HepG2 (cell line): ENCODE measurements around the gene GSK3A. TPM values are rescaled to one million over a fixed set of nuclear protein-coding genes. Genes with fewer than 3 reads are reported as not detected.

Experiments
- CERS6 ChIP-seq: sonication (generic); formaldehyde crosslinking; IDR thresholded peaks from 2 replicates; pipeline ENCODE4 v1.5.0; 2020; ENCODE audit warnings: missing genetic modification reagents
- E2F2 ChIP-seq: sonication (generic); formaldehyde crosslinking; IDR thresholded peaks from 2 replicates; pipeline ENCODE4 v1.4.0; 2020; ENCODE audit warnings: missing genetic modification reagents, borderline replicate concordance
- FLYWCH1 ChIP-seq: sonication (generic); formaldehyde crosslinking; IDR thresholded peaks from 2 replicates; pipeline ENCODE4 v1.8.1; 2023; ENCODE audit warnings: mild to moderate bottlenecking, missing genetic modification reagents
- FOXO1 ChIP-seq: sonication (generic); formaldehyde crosslinking; IDR thresholded peaks from 2 replicates; pipeline ENCODE4 v1.4.0; 2020; ENCODE audit warnings: missing genetic modification reagents
- HBP1 ChIP-seq: IDR thresholded peaks from 2 replicates; pipeline ENCODE4 v1.6.1; 2016; ENCODE audit warnings: low read depth, control low read depth
- HNRNPLL ChIP-seq: fragments of 200-400 bp; formaldehyde crosslinking; IDR thresholded peaks from 2 replicates; pipeline ENCODE4 v1.6.1; 2017; ENCODE audit warnings: mild to moderate bottlenecking, low read depth, low read length; ENCODE audit not compliant: poor library complexity, severe bottlenecking
- MAF1 ChIP-seq: sonication (generic); formaldehyde crosslinking; IDR thresholded peaks from 2 replicates; pipeline ENCODE4 v1.5.0; 2020; ENCODE audit warnings: missing genetic modification reagents, borderline replicate concordance
- MBNL3 ChIP-seq: fragments of 250-450 bp; sonication (Bioruptor Pico); conservative IDR thresholded peaks from 2 replicates; pipeline ENCODE4 v1.8.0; 2022; ENCODE audit warnings: mild to moderate bottlenecking, inconsistent platforms
- RAD51 ChIP-seq: fragments of 450-650 bp; IDR thresholded peaks from 2 replicates; pipeline ENCODE4 v1.6.1; 2016; ENCODE audit warnings: borderline replicate concordance
- RFXANK ChIP-seq: IDR thresholded peaks from 2 replicates; pipeline ENCODE4 v1.6.1; 2016
- RORA ChIP-seq: sonication (generic); formaldehyde crosslinking; IDR thresholded peaks from 2 replicates; pipeline ENCODE4 v1.5.0; 2020; ENCODE audit warnings: mild to moderate bottlenecking, missing genetic modification reagents, moderate library complexity
- SMARCC2 ChIP-seq: fragments of 450-650 bp; IDR thresholded peaks from 2 replicates; pipeline ENCODE4 v1.6.1; 2017; ENCODE audit warnings: antibody characterized with exemption, mild to moderate bottlenecking
- SMYD3 ChIP-seq: sonication (generic); formaldehyde crosslinking; IDR thresholded peaks from 2 replicates; pipeline ENCODE4 v1.8.1; 2023; ENCODE audit warnings: mild to moderate bottlenecking, missing genetic modification reagents
- THAP11 ChIP-seq: IDR thresholded peaks from 2 replicates; pipeline ENCODE4 v1.6.1; 2016; ENCODE audit warnings: missing biosample characterization, missing genetic modification reagents
- THRA ChIP-seq: sonication (generic); formaldehyde crosslinking; IDR thresholded peaks from 2 replicates; pipeline ENCODE4 v1.4.0; 2020; ENCODE audit warnings: missing genetic modification reagents, borderline replicate concordance
- WIZ ChIP-seq: sonication (generic); formaldehyde crosslinking; IDR thresholded peaks from 2 replicates; pipeline ENCODE4 v1.5.1; 2020; ENCODE audit warnings: mild to moderate bottlenecking, missing genetic modification reagents
- ZBTB34 ChIP-seq: sonication (generic); formaldehyde crosslinking; IDR thresholded peaks from 2 replicates; pipeline ENCODE4 v1.8.0; 2022; ENCODE audit warnings: mild to moderate bottlenecking, missing genetic modification reagents
- ZKSCAN1 ChIP-seq: fragments of 150-350 bp; IDR thresholded peaks from 2 replicates; pipeline ENCODE4 v1.6.1; 2014; ENCODE audit warnings: low read length
- ZNF232 ChIP-seq: sonication (generic); formaldehyde crosslinking; IDR thresholded peaks from 2 replicates; pipeline ENCODE4 v1.4.0; 2020; ENCODE audit warnings: missing genetic modification reagents, borderline replicate concordance
- ZNF296 ChIP-seq: sonication (generic); formaldehyde crosslinking; conservative IDR thresholded peaks from 2 replicates; pipeline ENCODE4 v1.5.0; 2020; ENCODE audit warnings: mild to moderate bottlenecking, missing genetic modification reagents
- ZNF460 ChIP-seq: sonication (generic); formaldehyde crosslinking; IDR thresholded peaks from 2 replicates; pipeline ENCODE4 v1.5.1; 2020; ENCODE audit warnings: missing genetic modification reagents, mild to moderate bottlenecking, borderline replicate concordance
- ZNF703 ChIP-seq: sonication (generic); formaldehyde crosslinking; IDR thresholded peaks from 2 replicates; pipeline ENCODE4 v1.5.1; 2020; ENCODE audit warnings: missing genetic modification reagents, mild to moderate bottlenecking, moderate library complexity, borderline replicate concordance
- ZSCAN5A ChIP-seq: sonication (generic); formaldehyde crosslinking; IDR thresholded peaks from 2 replicates; pipeline ENCODE4 v1.8.0; 2022; ENCODE audit warnings: mild to moderate bottlenecking, missing genetic modification reagents, borderline replicate concordance
- polyA plus RNA-seq, 8 experiments: library from polyadenylated mRNA; depleted of rRNA in 3 of 8; stranded (reverse) in 7 of 8; unstranded in 1 of 8; fragments of >200 nt; fragmentation: Illumina TruSeq in 4 of 8; extraction: Trizol in 4 of 8; gene quantifications; 2 replicates each; pipeline versions ENCODE4 v1.2.1 to v1.2.3, GENCODE V29; 2011 to 2016; ENCODE audit warnings: low read depth in 4 of 8, missing spikeins in 1 of 8, mixed read lengths in 1 of 8; ENCODE audit not compliant: insufficient read depth in 1 of 8
- total RNA-seq, 5 experiments: library from RNA; depleted of rRNA; stranded (reverse); fragments of >200 nt; fragmentation: Illumina TruSeq; extraction: Trizol; gene quantifications; 2 replicates each; pipeline ENCODE4 v1.2.3, GENCODE V29; 2016; ENCODE audit warnings: low read depth in 1 of 5

GSK3A gene
- total and polyA plus RNA-seq, 2 of the 13 experiments (the other 11 are each of a cell fraction or from before 2014, with no cell fraction given), result 16.9 to 52.5 TPM

- TF ChIP-seq HBP1, result no peak
- TF ChIP-seq RORA, result no peak
- peak; percentile 52; the same call in 1 of the 2 replicates for TF ChIP-seq THAP11
- TF ChIP-seq WIZ (CRISPR knock-in tag), result no peak
- TF ChIP-seq FOXO1 (CRISPR knock-in tag), result peak; percentile 22
- TF ChIP-seq ZNF460 (CRISPR knock-in tag), result no peak
- TF ChIP-seq THRA (CRISPR knock-in tag), result 0 out of 2 replicates have a peak, but pooled peaks have one; percentile 45
- no peak for TF ChIP-seq RFXANK (CRISPR knock-in tag)
- no peak for TF ChIP-seq ZBTB34 (CRISPR knock-in tag)
- TF ChIP-seq ZNF232 (CRISPR knock-in tag), result no peak
- no peak for TF ChIP-seq FLYWCH1 (CRISPR knock-in tag)
- TF ChIP-seq HNRNPLL, result no peak
- TF ChIP-seq ZNF703 (CRISPR knock-in tag), result no peak
- no peak for TF ChIP-seq ZSCAN5A
- no peak for TF ChIP-seq SMYD3 (CRISPR knock-in tag)
- no peak for TF ChIP-seq E2F2 (CRISPR knock-in tag)
- TF ChIP-seq MBNL3 (CRISPR knock-in tag), result no peak
- TF ChIP-seq SMARCC2, result no peak
- TF ChIP-seq ZNF296 (CRISPR knock-in tag), result 0 out of 2 replicates have a peak, but pooled peaks have one; percentile 25
- no peak for TF ChIP-seq RAD51
- TF ChIP-seq MAF1 (CRISPR knock-in tag), result no peak
- no peak for TF ChIP-seq CERS6 (CRISPR knock-in tag)
- no peak for TF ChIP-seq ZKSCAN1
These were observed 11.9 kb upstream of the GSK3A start (continued) for GRCh38 chr19:42254089-42254849.
